GM12891 (cell line): ENCODE data around the gene DNAH17.

Experiments
- POLR2A ChIP-seq: IDR thresholded peaks from 2 replicates; pipeline ENCODE4 v1.6.1; 2011; ENCODE audit warnings: low read depth, low read length, control low read depth
- POLR2AphosphoS5 ChIP-seq: IDR thresholded peaks from 2 replicates; pipeline ENCODE4 v1.6.1; 2011; ENCODE audit warnings: low read depth, low read length, control low read depth
- POU2F2 ChIP-seq: IDR thresholded peaks from 2 replicates; pipeline ENCODE4 v1.6.1; 2011; ENCODE audit warnings: low read depth, mild to moderate bottlenecking, control low read depth, low read length, moderate library complexity
- SPI1 ChIP-seq: IDR thresholded peaks from 2 replicates; pipeline ENCODE4 v1.6.1; 2011; ENCODE audit warnings: low read depth, low read length, control low read depth
- TAF1 ChIP-seq: IDR thresholded peaks from 2 replicates; pipeline ENCODE4 v1.6.1; 2011; ENCODE audit warnings: low read depth, low read length, control low read depth

GRCh38 chr17:78454346-78454745 lies 122.8 kb downstream of the DNAH17 start:
- TF ChIP-seq POLR2A: no peak
- TF ChIP-seq POU2F2: no peak
- no peak for TF ChIP-seq POLR2AphosphoS5
- TF ChIP-seq TAF1: no peak
- no peak for TF ChIP-seq SPI1
